CD14-positive monocyte (primary cell): ENCODE measurements around the gene RPS21. TPM values are rescaled to one million over a fixed set of nuclear protein-coding genes. Genes with fewer than 3 reads are reported as not detected.

ENCODE experiments used
- DNase-seq, 3 donors: peaks; one replicate each; pipeline ENCODE4 v3.0.0-alpha.2; 2011 to 2022
- H2AFZ ChIP-seq: 2 replicates; pipeline ENCODE4 v1.6.0; 2012; ENCODE audit warnings: mild to moderate bottlenecking, low read depth, low read length, inconsistent platforms; ENCODE audit not compliant: insufficient read depth, poor library complexity, severe bottlenecking
- H3K27ac ChIP-seq, 2 donors: 1 replicate in 1 of 2; 2 replicates in 1 of 2; pipeline ENCODE4 v1.5.1; 2012 to 2013; ENCODE audit warnings: low read length in 2 of 2, control low read depth in 1 of 2, inconsistent platforms in 1 of 2, low read depth in 1 of 2, mild to moderate bottlenecking in 1 of 2
- H3K27me3 ChIP-seq, 2 donors: one replicate each; pipeline versions ENCODE4 v1.6.0 to v1.6.1; 2011 to 2013; ENCODE audit warnings: low read length in 2 of 2; ENCODE audit not compliant: control insufficient read depth in 2 of 2, insufficient read depth in 2 of 2
- H3K36me3 ChIP-seq, 2 donors: replicated peaks in 1 of 2; 1 replicate in 1 of 2; 2 replicates in 1 of 2; pipeline versions ENCODE4 v1.5.1 to v1.6.1; 2012 to 2013; ENCODE audit warnings: low read length in 2 of 2, control low read depth in 1 of 2, inconsistent platforms in 1 of 2, mild to moderate bottlenecking in 1 of 2; ENCODE audit not compliant: insufficient read depth in 2 of 2, control insufficient read depth in 1 of 2
- H3K4me1 ChIP-seq, 2 donors: 1 replicate in 1 of 2; 2 replicates in 1 of 2; pipeline versions ENCODE4 v1.5.1 to v1.6.1; 2012 to 2013; ENCODE audit warnings: low read length in 2 of 2, control low read depth in 1 of 2, inconsistent platforms in 1 of 2, mild to moderate bottlenecking in 1 of 2, moderate library complexity in 1 of 2; ENCODE audit not compliant: insufficient read depth in 2 of 2, control insufficient read depth in 1 of 2
- H3K4me2 ChIP-seq: replicated peaks from 2 replicates; pipeline ENCODE3; 2012; ENCODE audit warnings: low read length, moderate library complexity, mild to moderate bottlenecking; ENCODE audit not compliant: poor library complexity, severe bottlenecking; ENCODE audit errors: extremely low read depth
- H3K4me3 ChIP-seq, 3 experiments: fragments of 200-600 bp in 1 of 3; sonication (generic) in 1 of 3; replicated peaks in 1 of 3; 1 replicate in 2 of 3; 2 replicates in 1 of 3; pipeline ENCODE4 v1.5.1; 2011 to 2013; ENCODE audit warnings: low read length in 3 of 3, mild to moderate bottlenecking in 3 of 3, control low read depth in 2 of 3, low read depth in 2 of 3, inconsistent platforms in 1 of 3, moderate library complexity in 1 of 3
- H3K79me2 ChIP-seq: 2 replicates; pipeline ENCODE4 v1.6.0; 2012; ENCODE audit warnings: mild to moderate bottlenecking, control low read depth, inconsistent platforms, low read length, moderate library complexity; ENCODE audit not compliant: insufficient read depth
- H3K9ac ChIP-seq: 2 replicates; pipeline ENCODE4 v1.6.0; 2017; ENCODE audit warnings: low read length, mild to moderate bottlenecking; ENCODE audit not compliant: insufficient read depth, poor library complexity, severe bottlenecking
- H3K9me3 ChIP-seq, 2 donors: replicated peaks in 1 of 2; 1 replicate in 1 of 2; 2 replicates in 1 of 2; pipeline versions ENCODE4 v1.5.1 to v1.6.1; 2012 to 2013; ENCODE audit warnings: low read length in 2 of 2, control low read depth in 1 of 2; ENCODE audit not compliant: control insufficient read depth in 1 of 2, insufficient read depth in 1 of 2
- H4K20me1 ChIP-seq: 2 replicates; pipeline ENCODE4 v1.6.0; 2012; ENCODE audit warnings: mild to moderate bottlenecking, low read length, control low read depth, moderate library complexity; ENCODE audit not compliant: insufficient read depth
- H3K27ac Mint-ChIP-seq, 7 donors: one replicate each; pipeline ENCODE4 v1.8.0; 2020; ENCODE audit warnings: mild to moderate bottlenecking in 7 of 7, mixed read lengths in 7 of 7, moderate library complexity in 6 of 7, inconsistent platforms in 2 of 7
- H3K27me3 Mint-ChIP-seq, 3 donors: one replicate each; pipeline ENCODE4 v1.8.0; 2021 to 2022; ENCODE audit warnings: low read depth in 3 of 3, mild to moderate bottlenecking in 3 of 3, mixed read lengths in 3 of 3, moderate library complexity in 3 of 3, inconsistent platforms in 1 of 3
- H3K36me3 Mint-ChIP-seq, 2 donors: one replicate each; pipeline ENCODE4 v1.8.0; 2020; ENCODE audit warnings: mixed read lengths in 2 of 2, inconsistent platforms in 1 of 2, mild to moderate bottlenecking in 1 of 2
- H3K4me1 Mint-ChIP-seq: one replicate; pipeline ENCODE4 v1.8.0; 2020; ENCODE audit warnings: mild to moderate bottlenecking, mixed read lengths
- H3K4me3 Mint-ChIP-seq, 2 donors: one replicate each; pipeline ENCODE4 v1.8.0; 2020; ENCODE audit warnings: mild to moderate bottlenecking in 2 of 2, mixed read lengths in 2 of 2, moderate library complexity in 1 of 2
- H3K9me3 Mint-ChIP-seq, 7 donors: one replicate each; pipeline ENCODE4 v1.8.0; 2020 to 2022; ENCODE audit warnings: mixed read lengths in 7 of 7, mild to moderate bottlenecking in 6 of 7, moderate library complexity in 6 of 7, inconsistent platforms in 2 of 7
- CTCF ChIP-seq: fragments of 200-600 bp; IDR thresholded peaks from one replicate; pipeline ENCODE4 v1.8.0; 2022; ENCODE audit warnings: antibody characterized with exemption, mild to moderate bottlenecking
- WGBS: methylation state at CpG from one replicate; pipeline ENCODE4 v1.1.5; 2013; ENCODE audit warnings: missing lambda C conversion rate; ENCODE audit not compliant: insufficient coverage; 5-methylcytosine and 5-hydroxymethylcytosine counted together
- intact Hi-C, 2 donors: fragments of 100-400 bp; cut with micrococcal nuclease; formaldehyde crosslinking; loops; one replicate each; pipeline versions ENCODE4 v1.15.0 to v1.15.1; 2023
- polyA plus RNA-seq, 3 donors: library from polyadenylated mRNA; depleted of rRNA in 1 of 3; unstranded in 2 of 3; stranded (reverse) in 1 of 3; fragments of 300-500 nt in 2 of 3; fragments of >200 nt in 1 of 3; fragmentation: Illumina TruSeq in 2 of 3; gene quantifications; 1 replicate in 2 of 3; 2 replicates in 1 of 3; pipeline ENCODE4 v1.2.3, GENCODE V29; 2012 to 2021

The RPS21 gene
- polyA plus RNA-seq, 3 donors: 799 to 6,263 (median 968) TPM

GRCh38 chr20:62393335-62393665, 6.4 kb downstream of the RPS21 start:
- Mint-ChIP-seq H3K36me3 (peaks cover 41 to 70% of the 10 kb centered on the region in 2 donors), H3K27me3 (no peaks in the 10 kb centered on the region), H3K4me3 (no peak overlapping the region), H3K9me3 (peaks cover 0 to 7% (median 0%) of the 10 kb centered on the region in 7 donors), H3K27ac (peak overlapping the region in 1 of 7 donors; percentile 60), H3K4me1 (peaks cover 2% of the 10 kb centered on the region)
- no peak overlapping the region for H2AFZ ChIP-seq
- peaks cover 0 to under 1% of the 10 kb centered on the region in 2 donors for H3K4me1 ChIP-seq
- no peaks in the 10 kb centered on the region for H3K27me3 ChIP-seq
- no peak overlapping the region for H3K4me3 ChIP-seq
- peaks cover 27 to 56% of the 10 kb centered on the region in 2 donors for H3K36me3 ChIP-seq
- peaks cover 19% of the 10 kb centered on the region for H4K20me1 ChIP-seq
- H3K4me2 ChIP-seq: no peak overlapping the region
- H3K79me2 ChIP-seq: peaks cover 12% of the 10 kb centered on the region
- WGBS: 88% methylated on average over 12 of the region's 12 CpGs
- no peak overlapping the region for H3K9ac ChIP-seq
- no peak for TF ChIP-seq CTCF
- H3K9me3 ChIP-seq: no peaks in the 10 kb centered on the region
- no peak overlapping the region for H3K27ac ChIP-seq
- intact Hi-C loops: no loop called here
- DNase-seq: no peak

GRCh38 chr20:62393830-62394229, 6.9 kb downstream of the RPS21 start:
- H3K4me1 Mint-ChIP-seq: no peaks in the 10 kb centered on the region
- WGBS: 93% methylated on average over 15 of the region's 24 CpGs

More at GRCh38 chr20:62393830-62394229, 6.9 kb downstream of the RPS21 start:
- peaks cover 0 to 7% (median 0%) of the 10 kb centered on the region in 7 donors for H3K9me3 Mint-ChIP-seq
- Histone ChIP-seq H3K27ac (no peak overlapping the region), H3K4me1 (no peaks in the 10 kb centered on the region), H3K9me3 (no peaks in the 10 kb centered on the region), H3K4me2 (no peak overlapping the region), H3K36me3 (peaks cover 23 to 50% of the 10 kb centered on the region in 2 donors), H3K79me2 (peaks cover 7% of the 10 kb centered on the region), H3K9ac (no peak overlapping the region), H3K4me3 (no peak overlapping the region), H2AFZ (no peak overlapping the region), H3K27me3 (no peaks in the 10 kb centered on the region), H4K20me1 (peaks cover 16% of the 10 kb centered on the region)
- H3K4me3 Mint-ChIP-seq: no peak overlapping the region
- DNase-seq: no peak
- peak overlapping the region in 1 of 7 donors; percentile 33 for H3K27ac Mint-ChIP-seq
- intact Hi-C loops: no loop called here
- peaks cover 35 to 65% of the 10 kb centered on the region in 2 donors for H3K36me3 Mint-ChIP-seq
- H3K27me3 Mint-ChIP-seq: no peaks in the 10 kb centered on the region
- no peak for TF ChIP-seq CTCF
